Chondrocyte (in vitro differentiated cells): ENCODE results near the gene HYAL2. TPM values are rescaled to one million over a fixed set of nuclear protein-coding genes. Genes with fewer than 3 reads are reported as not detected.
"Not testable (repeated sequence)": the region's sequence is repeated elsewhere in the genome, so short reads cannot be mapped to it uniquely, and the experiment has no call there.

Experiments used
- DNase-seq: peaks from one replicate; pipeline ENCODE4 v3.0.0; 2021; ENCODE audit warnings: mixed read lengths, low spot score
- H3K27ac Mint-ChIP-seq: one replicate; pipeline ENCODE4 v1.8.0; 2021; ENCODE audit warnings: mild to moderate bottlenecking, moderate library complexity, mixed read lengths; ENCODE audit not compliant: unreplicated experiment
- H3K27me3 Mint-ChIP-seq: 2 replicates; pipeline ENCODE4 v1.8.0; 2021; ENCODE audit warnings: low read depth, mixed read lengths
- H3K36me3 Mint-ChIP-seq: 2 replicates; pipeline ENCODE4 v1.8.0; 2021; ENCODE audit warnings: low read depth, mixed read lengths
- H3K4me1 Mint-ChIP-seq: 2 replicates; pipeline ENCODE4 v1.8.0; 2021; ENCODE audit warnings: low read depth, mild to moderate bottlenecking, mixed read lengths
- H3K4me3 Mint-ChIP-seq: one replicate; pipeline ENCODE4 v1.8.0; 2021; ENCODE audit warnings: mild to moderate bottlenecking, moderate library complexity, mixed read lengths; ENCODE audit not compliant: unreplicated experiment
- H3K9me3 Mint-ChIP-seq: 2 replicates; pipeline ENCODE4 v1.8.0; 2021; ENCODE audit warnings: low read depth, mixed read lengths
- total RNA-seq: library from RNA; stranded (reverse); gene quantifications from 3 replicates; pipeline ENCODE4 v1.2.1, GENCODE V29; 2021
- TF ChIP-seq, protein P1 (sequence below): fragments of 200-600 bp; sonication (generic); IDR thresholded peaks from 2 replicates; pipeline ENCODE4 v1.5.0; 2021; ENCODE audit warnings: antibody characterized with exemption, mild to moderate bottlenecking, moderate library complexity

The HYAL2 gene
- total RNA-seq, 1 donor from 2014 or later = 31.3 TPM

DNA sequence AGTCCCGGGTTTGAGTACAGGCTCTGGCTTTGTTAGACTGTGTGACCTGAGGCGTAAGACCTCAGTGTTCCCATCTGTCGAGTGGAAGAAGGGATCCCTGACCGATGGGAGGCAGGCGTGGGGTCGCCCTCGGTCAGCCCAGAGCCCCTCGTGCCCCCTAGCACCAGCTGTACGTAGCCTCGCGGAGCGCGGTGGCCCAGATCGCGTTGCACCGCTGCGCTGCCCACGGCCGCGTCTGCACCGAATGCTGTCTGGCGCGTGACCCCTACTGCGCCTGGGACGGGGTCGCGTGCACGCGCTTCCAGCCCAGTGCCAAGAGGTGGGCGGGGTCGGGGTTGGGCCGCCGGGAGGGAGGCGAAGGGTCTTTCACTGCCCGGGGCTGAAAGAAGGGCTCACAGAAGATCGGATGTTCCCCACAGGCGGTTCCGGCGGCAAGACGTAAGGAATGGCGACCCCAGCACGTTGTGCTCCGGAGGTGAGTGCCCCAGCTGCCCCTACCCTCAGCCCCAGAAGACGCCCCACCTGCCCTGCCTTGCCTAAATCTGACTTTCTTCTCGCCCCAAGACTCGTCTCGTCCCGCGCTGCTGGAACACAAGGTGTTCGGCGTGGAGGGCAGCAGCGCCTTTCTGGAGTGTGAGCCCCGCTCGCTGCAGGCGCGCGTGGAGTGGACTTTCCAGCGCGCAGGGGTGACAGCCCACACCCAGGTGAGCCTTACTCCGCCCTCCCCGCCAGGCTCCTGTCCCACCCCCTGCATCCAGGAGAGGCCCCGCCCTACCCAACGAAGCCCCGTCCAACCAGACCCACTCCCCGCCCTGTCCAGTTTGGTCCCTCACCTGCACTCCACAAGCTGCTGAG is 47.2 kb downstream of the HYAL2 start:
- no peak for DNase-seq
- Mint-ChIP-seq H3K36me3 (no peaks in the 10 kb centered on the region), H3K4me1 (peaks cover 10% of the 10 kb centered on the region), H3K9me3 (no peaks in the 10 kb centered on the region), H3K4me3 (no peak overlapping the region), H3K27ac (no peak overlapping the region), H3K27me3 (peaks cover 11% of the 10 kb centered on the region)
- TF ChIP-seq, protein P1, sequence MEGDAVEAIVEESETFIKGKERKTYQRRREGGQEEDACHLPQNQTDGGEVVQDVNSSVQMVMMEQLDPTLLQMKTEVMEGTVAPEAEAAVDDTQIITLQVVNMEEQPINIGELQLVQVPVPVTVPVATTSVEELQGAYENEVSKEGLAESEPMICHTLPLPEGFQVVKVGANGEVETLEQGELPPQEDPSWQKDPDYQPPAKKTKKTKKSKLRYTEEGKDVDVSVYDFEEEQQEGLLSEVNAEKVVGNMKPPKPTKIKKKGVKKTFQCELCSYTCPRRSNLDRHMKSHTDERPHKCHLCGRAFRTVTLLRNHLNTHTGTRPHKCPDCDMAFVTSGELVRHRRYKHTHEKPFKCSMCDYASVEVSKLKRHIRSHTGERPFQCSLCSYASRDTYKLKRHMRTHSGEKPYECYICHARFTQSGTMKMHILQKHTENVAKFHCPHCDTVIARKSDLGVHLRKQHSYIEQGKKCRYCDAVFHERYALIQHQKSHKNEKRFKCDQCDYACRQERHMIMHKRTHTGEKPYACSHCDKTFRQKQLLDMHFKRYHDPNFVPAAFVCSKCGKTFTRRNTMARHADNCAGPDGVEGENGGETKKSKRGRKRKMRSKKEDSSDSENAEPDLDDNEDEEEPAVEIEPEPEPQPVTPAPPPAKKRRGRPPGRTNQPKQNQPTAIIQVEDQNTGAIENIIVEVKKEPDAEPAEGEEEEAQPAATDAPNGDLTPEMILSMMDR = no peak

DNA sequence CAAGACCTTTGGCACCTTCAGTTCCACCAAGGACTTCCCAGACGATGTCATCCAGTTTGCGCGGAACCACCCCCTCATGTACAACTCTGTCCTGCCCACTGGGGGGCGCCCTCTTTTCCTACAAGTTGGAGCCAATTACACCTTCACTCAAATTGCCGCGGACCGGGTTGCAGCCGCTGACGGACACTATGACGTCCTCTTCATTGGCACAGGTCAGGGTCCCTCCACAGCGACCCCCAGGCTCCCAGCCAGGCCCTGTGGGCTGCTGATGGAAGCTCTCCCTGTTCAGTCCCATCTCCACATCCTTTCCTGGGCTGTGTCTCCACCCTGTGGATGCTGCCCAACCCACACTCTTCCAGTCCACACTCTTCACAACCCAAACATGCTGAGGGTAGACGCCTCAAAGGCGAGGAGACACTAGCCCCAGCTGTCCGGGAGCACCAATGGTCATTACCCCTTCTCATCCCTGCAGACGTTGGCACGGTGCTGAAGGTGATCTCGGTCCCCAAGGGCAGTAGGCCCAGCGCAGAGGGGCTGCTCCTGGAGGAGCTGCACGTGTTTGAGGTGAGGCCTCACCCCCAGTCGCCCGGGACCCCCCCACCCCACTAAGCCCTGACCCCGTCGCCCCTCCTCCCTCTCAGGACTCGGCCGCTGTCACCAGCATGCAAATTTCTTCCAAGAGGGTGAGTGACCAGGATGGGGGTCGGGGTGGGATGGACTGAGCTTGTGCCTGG is 48.0 kb downstream of the HYAL2 start:
- DNase-seq = no peak
- H3K9me3 Mint-ChIP-seq = no peaks in the 10 kb centered on the region
- no peaks in the 10 kb centered on the region for H3K36me3 Mint-ChIP-seq
- no peak overlapping the region for H3K4me3 Mint-ChIP-seq
- H3K4me1 Mint-ChIP-seq = peaks cover 17% of the 10 kb centered on the region
- TF ChIP-seq, protein P1 = peak; percentile 85
- no peak overlapping the region for H3K27ac Mint-ChIP-seq
- peaks cover 11% of the 10 kb centered on the region for H3K27me3 Mint-ChIP-seq

DNA sequence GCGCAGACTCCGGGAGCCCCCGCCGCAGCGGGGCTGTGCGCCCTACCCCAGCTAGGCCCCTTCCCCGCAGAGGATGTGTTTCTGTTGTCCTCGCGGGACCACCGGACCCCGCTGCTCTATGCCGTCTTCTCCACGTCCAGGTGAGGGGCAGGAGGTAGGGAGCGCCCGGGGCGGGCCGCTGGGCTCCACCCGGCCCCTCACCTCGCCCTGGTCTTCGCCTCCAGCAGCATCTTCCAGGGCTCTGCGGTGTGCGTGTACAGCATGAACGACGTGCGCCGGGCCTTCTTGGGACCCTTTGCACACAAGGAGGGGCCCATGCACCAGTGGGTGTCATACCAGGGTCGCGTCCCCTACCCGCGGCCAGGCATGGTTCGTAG is 48.9 kb downstream of the HYAL2 start:
- no peak overlapping the region for H3K27ac Mint-ChIP-seq
- peaks cover 26% of the 10 kb centered on the region for H3K4me1 Mint-ChIP-seq
- no peak overlapping the region for H3K4me3 Mint-ChIP-seq
- TF ChIP-seq, protein P1 = no peak
- H3K27me3 Mint-ChIP-seq = peaks cover 11% of the 10 kb centered on the region
- H3K9me3 Mint-ChIP-seq = no peaks in the 10 kb centered on the region
- no peak for DNase-seq
- no peaks in the 10 kb centered on the region for H3K36me3 Mint-ChIP-seq

DNA sequence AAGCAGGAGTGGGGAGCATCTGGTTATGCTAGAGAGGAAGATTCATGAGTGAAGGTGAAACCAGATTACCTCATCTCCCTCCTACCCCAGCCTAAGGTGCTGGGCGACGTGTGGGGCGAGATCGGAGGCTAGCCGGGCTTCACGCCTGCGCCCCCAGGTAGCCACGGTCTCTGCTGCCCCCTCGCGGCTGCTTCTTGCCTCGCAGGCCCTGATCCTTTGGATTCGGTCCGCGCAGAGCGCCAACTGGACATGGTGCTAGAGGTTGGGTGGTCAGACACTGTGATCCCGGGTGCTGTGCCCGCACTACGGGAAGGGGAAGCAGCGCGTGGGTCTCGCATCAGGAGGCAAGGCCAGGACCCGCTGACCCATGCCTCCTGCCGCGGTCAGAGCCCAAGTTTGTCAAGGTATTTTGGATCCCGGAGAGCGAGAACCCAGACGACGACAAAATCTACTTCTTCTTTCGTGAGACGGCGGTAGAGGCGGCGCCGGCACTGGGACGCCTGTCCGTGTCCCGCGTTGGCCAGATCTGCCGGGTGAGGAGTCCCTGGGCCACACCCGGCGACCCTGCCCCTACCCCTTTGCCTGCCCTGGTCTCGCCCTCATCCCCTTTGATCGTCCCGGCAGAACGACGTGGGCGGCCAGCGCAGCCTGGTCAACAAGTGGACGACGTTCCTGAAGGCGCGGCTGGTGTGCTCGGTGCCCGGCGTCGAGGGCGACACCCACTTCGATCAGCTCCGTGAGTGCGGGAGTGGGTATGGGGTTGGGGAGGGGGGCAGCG is 49.4 kb downstream of the HYAL2 start:
- Mint-ChIP-seq H3K36me3 (no peaks in the 10 kb centered on the region), H3K4me1 (peaks cover 32% of the 10 kb centered on the region), H3K27me3 (peaks cover 11% of the 10 kb centered on the region), H3K27ac (no peak overlapping the region), H3K4me3 (peak overlapping the region; percentile 62), H3K9me3 (no peaks in the 10 kb centered on the region)
- TF ChIP-seq, protein P1 = peak; percentile 98
- no peak for DNase-seq

DNA sequence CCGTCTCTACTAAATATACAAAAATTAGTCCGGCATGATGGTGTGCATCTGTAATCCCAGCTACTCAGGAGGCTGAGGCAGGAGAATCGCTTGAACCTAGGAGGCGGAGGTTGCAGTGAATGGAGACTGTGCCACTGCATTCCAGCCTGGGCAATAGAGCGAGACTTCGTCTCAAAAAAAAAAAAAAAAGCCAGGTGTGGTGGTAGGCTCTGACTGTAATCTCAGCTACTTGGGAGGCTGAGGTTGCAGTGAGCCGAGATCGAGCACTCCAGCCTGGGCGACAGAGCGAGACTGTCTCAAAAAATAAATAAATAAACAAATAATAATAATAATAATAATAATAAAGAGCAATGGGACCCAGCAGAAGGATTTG is 50.0 kb downstream of the HYAL2 start:
- not testable (repeated sequence) for H3K36me3 Mint-ChIP-seq, H3K27ac Mint-ChIP-seq, H3K9me3 Mint-ChIP-seq, DNase-seq, H3K4me3 Mint-ChIP-seq
- H3K27me3 Mint-ChIP-seq = peaks cover 11% of the 10 kb centered on the region
- peaks cover 37% of the 10 kb centered on the region for H3K4me1 Mint-ChIP-seq
